H1 (cell line): ENCODE data around the gene RALY. TPM values are rescaled to one million over a fixed set of nuclear protein-coding genes. Genes with fewer than 3 reads are reported as not detected.

ENCODE experiments used
- CTCF ChIA-PET: fragments of 300-600 bp; sonication (Branson Sonifier 250); formaldehyde crosslinking; loops from one replicate; lab custom pipeline; 2021; ENCODE audit not compliant: partially characterized antibody; lab: Charles Lee
- POLR2A ChIA-PET: fragments of 300-600 bp; sonication (Branson Sonifier 250); formaldehyde crosslinking; loops from one replicate; lab custom pipeline; 2021; ENCODE audit warnings: inconsistent platforms; ENCODE audit not compliant: partially characterized antibody; lab: Charles Lee
- DNase-seq, 2 experiments: peaks; one replicate each; pipeline versions ENCODE4 v3.0.0 to v3.0.0-alpha.2; 2010 to 2022; ENCODE audit warnings: low spot score in 2 of 2, low read depth in 1 of 2, mixed read lengths in 1 of 2
- FAIRE-seq: peaks from 2 replicates; lab custom pipeline; 2011; peaks lifted over from hg19 to GRCh38; lab: Jason Lieb, UNC
- H2AFZ ChIP-seq: 2 replicates; pipeline ENCODE4 v1.8.1; 2012; ENCODE audit warnings: low read length, inconsistent platforms
- H2AK5ac ChIP-seq: 2 replicates; pipeline ENCODE4 v1.6.1; 2013; ENCODE audit warnings: low read depth, low read length
- H2BK120ac ChIP-seq: replicated peaks from 2 replicates; pipeline ENCODE3; 2013; ENCODE audit warnings: low read depth, low read length, inconsistent platforms
- H2BK12ac ChIP-seq: 2 replicates; pipeline ENCODE4 v1.6.1; 2013; ENCODE audit warnings: low read depth, low read length
- H2BK15ac ChIP-seq: 2 replicates; pipeline ENCODE4 v1.6.1; 2013; ENCODE audit warnings: low read length
- H2BK20ac ChIP-seq: 2 replicates; pipeline ENCODE4 v1.6.1; 2013; ENCODE audit warnings: low read length
- H2BK5ac ChIP-seq: 2 replicates; pipeline ENCODE4 v1.6.1; 2013; ENCODE audit warnings: low read depth, low read length
- H3K14ac ChIP-seq: 2 replicates; pipeline ENCODE4 v1.6.1; 2013; ENCODE audit warnings: inconsistent platforms; ENCODE audit not compliant: insufficient read length
- H3K18ac ChIP-seq: 2 replicates; pipeline ENCODE4 v1.6.1; 2013; ENCODE audit warnings: low read length; ENCODE audit errors: extremely low read depth
- H3K23ac ChIP-seq: 2 replicates; pipeline ENCODE4 v1.6.1; 2013; ENCODE audit warnings: inconsistent platforms; ENCODE audit not compliant: insufficient read length
- H3K23me2 ChIP-seq: 2 replicates; pipeline ENCODE4 v1.6.1; 2013; ENCODE audit warnings: low read depth, low read length
- H3K27ac ChIP-seq: 2 replicates; pipeline ENCODE4 v1.6.1; 2011; ENCODE audit warnings: low read depth, low read length, inconsistent platforms
- H3K27me3 ChIP-seq, 4 experiments: replicated peaks in 1 of 4; 1 replicate in 1 of 4; 2 replicates in 3 of 4; pipeline versions ENCODE4 v1.6.1 to v1.8.1; 2011 to 2013; ENCODE audit warnings: low read length in 3 of 4, mild to moderate bottlenecking in 3 of 4, inconsistent platforms in 2 of 4, mixed read lengths in 2 of 4, moderate library complexity in 1 of 4; ENCODE audit not compliant: control insufficient read depth in 3 of 4, insufficient read depth in 3 of 4; ENCODE audit errors: extremely low read depth in 1 of 4
- H3K36me3 ChIP-seq, 4 experiments: 2 replicates each; pipeline versions ENCODE4 v1.6.1 to v1.8.1; 2011 to 2013; ENCODE audit warnings: mild to moderate bottlenecking in 4 of 4, low read length in 3 of 4, moderate library complexity in 2 of 4, control low read depth in 1 of 4, inconsistent platforms in 1 of 4; ENCODE audit not compliant: insufficient read depth in 4 of 4, control insufficient read depth in 2 of 4
- H3K4ac ChIP-seq: replicated peaks from 2 replicates; pipeline ENCODE3; 2013; ENCODE audit warnings: low read length, low read depth, mixed read lengths, inconsistent platforms; ENCODE audit not compliant: insufficient read length
- H3K4me1 ChIP-seq, 4 experiments: replicated peaks in 1 of 4; 1 replicate in 1 of 4; 2 replicates in 3 of 4; pipeline versions ENCODE4 v1.6.1 to v1.8.1; 2011 to 2013; ENCODE audit warnings: low read length in 3 of 4, inconsistent platforms in 2 of 4, mixed read lengths in 1 of 4; ENCODE audit not compliant: insufficient read depth in 4 of 4, control insufficient read depth in 3 of 4
- H3K4me2 ChIP-seq, 2 experiments: 2 replicates each; pipeline versions ENCODE4 v1.6.1 to v1.8.1; 2011 to 2013; ENCODE audit warnings: low read depth in 2 of 2, low read length in 2 of 2, control low read depth in 1 of 2, inconsistent platforms in 1 of 2, mild to moderate bottlenecking in 1 of 2; ENCODE audit not compliant: insufficient read depth in 1 of 2
- H3K4me3 ChIP-seq, 4 experiments: fragments of 200-600, 300-600 bp in 1 of 4; sonication (generic), shearing (Covaris generic), sonication (Bioruptor Twin) in 1 of 4; 2 replicates each; pipeline versions ENCODE4 v1.5.1 to v1.8.1; 2011 to 2016; ENCODE audit warnings: low read length in 4 of 4, low read depth in 3 of 4, control low read depth in 2 of 4, inconsistent platforms in 2 of 4, mild to moderate bottlenecking in 2 of 4, mixed read lengths in 1 of 4, moderate library complexity in 1 of 4; ENCODE audit not compliant: insufficient read depth in 2 of 4; ENCODE audit errors: extremely low read depth in 1 of 4
- H3K56ac ChIP-seq: replicated peaks from 2 replicates; pipeline ENCODE3; 2013; ENCODE audit warnings: low read depth, mild to moderate bottlenecking, mixed read lengths, low read length, inconsistent platforms; ENCODE audit not compliant: insufficient read length
- H3K79me1 ChIP-seq: 2 replicates; pipeline ENCODE4 v1.6.1; 2013; ENCODE audit warnings: low read depth, low read length, control low read depth
- H3K79me2 ChIP-seq, 2 experiments: 2 replicates each; pipeline versions ENCODE4 v1.6.1 to v1.8.1; 2012 to 2013; ENCODE audit warnings: low read length in 2 of 2, mild to moderate bottlenecking in 2 of 2, inconsistent platforms in 1 of 2; ENCODE audit not compliant: insufficient read depth in 2 of 2, control insufficient read depth in 1 of 2
- H3K9ac ChIP-seq, 4 experiments: replicated peaks in 1 of 4; 1 replicate in 1 of 4; 2 replicates in 3 of 4; pipeline versions ENCODE4 v1.6.1 to v1.8.1; 2011 to 2013; ENCODE audit warnings: low read depth in 3 of 4, low read length in 3 of 4, control low read depth in 2 of 4, mild to moderate bottlenecking in 2 of 4, moderate library complexity in 2 of 4, inconsistent platforms in 1 of 4; ENCODE audit errors: extremely low read depth in 1 of 4
- H3K9me3 ChIP-seq, 2 experiments: 2 replicates each; pipeline versions ENCODE4 v1.6.1 to v1.8.1; 2012 to 2013; ENCODE audit warnings: mild to moderate bottlenecking in 2 of 2, moderate library complexity in 2 of 2, control low read depth in 1 of 2, inconsistent platforms in 1 of 2, low read depth in 1 of 2, low read length in 1 of 2, mixed read lengths in 1 of 2; ENCODE audit not compliant: insufficient read depth in 2 of 2
- H4K20me1 ChIP-seq, 2 experiments: replicated peaks in 1 of 2; 2 replicates each; pipeline versions ENCODE3 to v1.8.1; 2011 to 2013; ENCODE audit warnings: inconsistent platforms in 2 of 2, low read length in 2 of 2, mild to moderate bottlenecking in 1 of 2; ENCODE audit not compliant: insufficient read depth in 2 of 2, control insufficient read depth in 1 of 2
- H4K5ac ChIP-seq: 2 replicates; pipeline ENCODE4 v1.6.1; 2013; ENCODE audit warnings: low read length, low read depth, mixed read lengths, inconsistent platforms; ENCODE audit not compliant: insufficient read length
- H4K8ac ChIP-seq: 2 replicates; pipeline ENCODE4 v1.8.0; 2013; ENCODE audit warnings: mild to moderate bottlenecking, moderate library complexity, low read length, inconsistent platforms; ENCODE audit not compliant: insufficient read depth; ENCODE audit errors: extremely low read depth
- H4K91ac ChIP-seq: replicated peaks from 2 replicates; pipeline ENCODE3; 2013; ENCODE audit warnings: low read length, mixed read lengths, inconsistent platforms; ENCODE audit not compliant: insufficient read length
- EP300 ChIP-seq, 2 experiments: IDR thresholded peaks; 1 replicate in 1 of 2; 2 replicates in 1 of 2; pipeline ENCODE4 v1.6.1; 2011 to 2012; ENCODE audit warnings: low read depth in 2 of 2, low read length in 2 of 2, mild to moderate bottlenecking in 2 of 2, borderline replicate concordance in 1 of 2, inconsistent platforms in 1 of 2, moderate library complexity in 1 of 2
- GABPA ChIP-seq: IDR thresholded peaks from 2 replicates; pipeline ENCODE4 v1.6.1; 2011; ENCODE audit warnings: mild to moderate bottlenecking, low read length, moderate library complexity, borderline replicate concordance; ENCODE audit not compliant: insufficient read depth
- GTF2F1 ChIP-seq: IDR thresholded peaks from 2 replicates; pipeline ENCODE4 v1.6.1; 2012; ENCODE audit warnings: low read depth, low read length, improper control_type of control experiment, borderline replicate concordance
- JUND ChIP-seq: IDR thresholded peaks from 2 replicates; pipeline ENCODE4 v1.6.1; 2011; ENCODE audit warnings: mild to moderate bottlenecking, improper control_type of control experiment, low read length
- SP1 ChIP-seq: IDR thresholded peaks from 2 replicates; pipeline ENCODE4 v1.6.1; 2011; ENCODE audit warnings: low read depth, low read length
- SRF ChIP-seq: IDR thresholded peaks from 2 replicates; pipeline ENCODE4 v1.6.1; 2011; ENCODE audit warnings: mild to moderate bottlenecking, low read depth, low read length, moderate library complexity
- WGBS, 2 experiments: shearing (Covaris generic) in 1 of 2; methylation state at CpG; one replicate each; pipeline versions ENCODE4 v1.1.6 to v1.1.7; 2013 to 2015; ENCODE audit warnings: low lambda C conversion rate in 2 of 2, mixed read lengths in 2 of 2, inconsistent platforms in 1 of 2, low coverage in 1 of 2, missing lambda C conversion rate in 1 of 2; ENCODE audit not compliant: insufficient replicate concordance in 2 of 2, insufficient coverage in 1 of 2, insufficient read length in 1 of 2; ENCODE audit errors: extremely low coverage in 1 of 2, missing lambda C conversion rate in 1 of 2; 5-methylcytosine and 5-hydroxymethylcytosine counted together
- polyA plus RNA-seq, 7 experiments: library from polyadenylated mRNA; depleted of rRNA in 3 of 7; stranded (reverse) in 5 of 7; unstranded in 2 of 7; fragments of >200 nt in 5 of 7; fragments of 200-250 nt in 2 of 7; gene quantifications; 1 replicate in 5 of 7; 2 replicates in 1 of 7; 4 replicates in 1 of 7; pipeline versions ENCODE4 v1.2.1 to v1.2.3, GENCODE V29; 2011 to 2013; ENCODE audit warnings: missing spikeins in 2 of 7, mixed read lengths in 2 of 7
- total RNA-seq: library from RNA; stranded (reverse); fragmentation: NEBNext Ultra II Directional; extraction: Animal tissue kit (Norgen Biotek cat#: 25700); gene quantifications from 2 replicates; pipeline ENCODE4 v1.2.1, GENCODE V29; 2021

Gene RALY
- total and polyA plus RNA-seq, 2 of the 8 experiments (the other 6 are each of a cell fraction or from before 2014, with no cell fraction given) = 133 to 148 TPM

DNA sequence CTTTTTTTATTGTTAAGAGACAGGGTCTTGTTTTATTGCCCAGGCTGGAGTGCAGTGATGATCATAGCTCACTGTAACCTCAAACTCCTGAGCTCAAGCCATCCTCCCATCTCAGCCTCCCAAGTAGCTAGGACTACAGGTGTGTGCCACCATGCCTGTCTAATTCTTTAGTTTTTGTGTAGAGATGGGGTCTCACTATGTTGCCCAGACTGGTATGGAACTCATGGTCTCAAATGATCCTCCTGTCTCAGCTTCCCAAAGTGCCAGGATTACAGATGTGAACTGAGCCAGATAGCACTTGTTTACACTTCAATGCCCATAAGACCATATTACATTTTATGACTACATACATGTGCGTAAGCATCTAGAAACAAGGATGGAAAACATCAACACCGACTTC lies 100.2 kb downstream of the RALY start:
- no peaks in the 10 kb centered on the region for H3K23me2 ChIP-seq
- no peak overlapping the region for H3K56ac ChIP-seq
- H3K36me3 ChIP-seq = peaks cover 36 to 99% (median 85%) of the 10 kb centered on the region in 4 experiments
- no peak overlapping the region for H3K23ac ChIP-seq
- no peak overlapping the region for H2BK15ac ChIP-seq
- H4K8ac ChIP-seq = no peak overlapping the region
- no peak overlapping the region for H3K4ac ChIP-seq
- no peaks in the 10 kb centered on the region for H3K9me3 ChIP-seq
- POLR2A ChIA-PET = interaction anchor here (0.9 to 14.0 kb wide), 5 partner anchors 9 to 18 kb away, joined by 4 to 236 read pairs (median 5); partner anchors contain the start of gene EIF2S2
- H3K4me3 ChIP-seq = no peak overlapping the region
- H3K27ac ChIP-seq = no peak overlapping the region
- TF ChIP-seq SRF (no peak), SP1 (no peak), GTF2F1 (no peak), EP300 (IDR thresholded peaks at IDR 0.05; ENCODE audit: borderline replicate concordance in 1 of 2, low read depth in 2 of 2, low read length in 2 of 2) (no peak), GABPA (no peak), JUND (no peak)
- H2BK20ac ChIP-seq = no peak overlapping the region
- no peak overlapping the region for H2BK5ac ChIP-seq
- H3K18ac ChIP-seq = no peak overlapping the region
- no peaks in the 10 kb centered on the region; the same call in 1 of the 2 replicates for H3K79me1 ChIP-seq
- H2AFZ ChIP-seq = no peak overlapping the region
- FAIRE-seq (no peak), DNase-seq (no peak)
- no peak overlapping the region for H2BK12ac ChIP-seq
- peaks cover 0 to 3% of the 10 kb centered on the region in 2 experiments; a peak in 1 of 4 replicates for H3K79me2 ChIP-seq
- CTCF ChIA-PET = interaction anchor here (0.7 to 1.5 kb wide), 4 partner anchors 12 to 231 kb away, joined by 3 to 7 read pairs (median 3); no protein-coding TSS in a partner anchor
- no peak overlapping the region for H4K5ac ChIP-seq
- no peaks in the 10 kb centered on the region for H3K27me3 ChIP-seq
- no peak overlapping the region for H4K91ac ChIP-seq
- H3K4me2 ChIP-seq = no peak overlapping the region
- peaks cover 17 to 20% of the 10 kb centered on the region in 2 experiments for H4K20me1 ChIP-seq
- no peak overlapping the region for H3K14ac ChIP-seq
- H2BK120ac ChIP-seq = no peak overlapping the region
- no peak overlapping the region for H2AK5ac ChIP-seq
- 83% methylated on average over 2 of the region's 2 CpGs; no CpG with 5 or more reads in 1 of the 2 experiments for WGBS, 2 experiments
- no peaks in the 10 kb centered on the region for H3K4me1 ChIP-seq
- H3K9ac ChIP-seq = no peak overlapping the region
